ENCODE measurements around the gene SERPIND1.

Gene SERPIND1

DNA sequence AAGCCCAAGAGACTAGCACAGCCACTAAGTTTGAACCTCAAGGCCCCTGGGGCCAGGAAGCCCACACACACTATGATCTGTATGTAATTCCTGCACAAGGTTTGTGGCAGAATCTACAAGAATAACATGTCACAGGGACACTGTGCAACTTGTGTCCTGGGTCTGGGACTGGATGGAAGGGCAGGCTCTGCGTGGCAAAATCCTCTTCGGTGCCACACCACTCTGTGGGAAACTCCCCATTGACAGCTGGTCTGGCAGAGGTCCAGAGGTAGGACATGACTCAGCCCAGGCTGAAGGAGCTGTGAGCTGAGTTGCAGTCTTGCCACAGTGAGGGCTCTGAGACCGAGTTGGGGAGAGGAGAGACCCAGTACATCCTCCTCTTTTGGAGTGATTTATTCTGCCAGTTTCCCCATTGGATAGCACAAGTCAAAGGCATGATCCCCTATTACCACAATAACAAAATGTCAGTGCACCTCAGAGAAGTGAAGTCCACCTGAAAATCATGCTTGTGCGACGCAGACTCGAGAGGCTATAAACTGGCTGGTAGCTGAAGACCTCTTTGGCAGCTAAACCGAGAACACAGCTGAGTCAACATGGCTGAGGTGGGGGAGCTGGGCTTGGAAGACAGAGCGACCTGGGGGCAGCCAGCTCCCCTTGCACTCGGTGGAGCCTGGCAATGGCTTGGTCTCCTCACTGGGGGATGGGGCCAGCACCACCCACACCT is 23.3 kb upstream of the SERPIND1 start:
- H3K9ac ChIP-seq (ENCODE audit: low read length), result no peak overlapping the region
- H3K36me3 ChIP-seq (ENCODE audit: control insufficient read depth, insufficient read depth, low read length), result peaks cover 4% of the 10 kb centered on the region

DNA sequence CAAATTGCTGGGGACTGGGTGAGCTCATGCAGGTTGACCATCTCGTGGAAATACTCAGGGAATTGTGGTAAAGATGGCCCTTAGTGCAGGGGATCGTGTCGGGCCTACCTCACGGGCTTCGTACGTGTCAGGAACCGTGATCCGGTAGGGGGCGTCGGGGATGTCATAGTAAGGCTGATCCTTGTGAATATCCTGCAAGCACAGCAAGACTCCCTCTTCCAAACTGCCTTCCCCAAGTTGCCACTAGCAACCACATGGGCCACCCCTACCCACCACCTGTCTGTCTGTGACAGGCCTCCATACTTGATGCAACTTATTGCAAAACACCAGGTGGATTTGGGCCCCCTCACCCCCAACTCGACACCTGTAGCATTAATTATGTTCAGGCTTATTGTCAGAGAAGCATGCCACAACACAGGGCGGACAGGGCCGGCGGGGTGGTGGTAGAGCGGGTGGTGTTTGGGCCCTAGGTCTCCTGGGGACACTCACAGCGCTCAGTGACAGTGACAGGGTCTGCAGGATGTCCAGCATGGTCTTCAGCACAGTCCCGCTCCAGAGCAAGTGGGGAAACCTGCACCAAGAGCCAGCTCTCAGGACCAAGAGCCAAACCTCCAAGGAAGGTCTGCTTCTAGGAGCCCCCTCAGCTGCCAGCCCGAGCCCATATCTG is 22.6 kb upstream of the SERPIND1 start:
- Histone ChIP-seq H3K27me3 (ENCODE audit: control insufficient read depth, insufficient read depth, low read length) (no peaks in the 10 kb centered on the region), H3K9ac (ENCODE audit: low read length) (no peak overlapping the region), H3K9me3 (ENCODE audit: control insufficient read depth, low read length) (no peaks in the 10 kb centered on the region), H3K36me3 (ENCODE audit: control insufficient read depth, insufficient read depth, low read length) (peaks cover 4% of the 10 kb centered on the region), H3K4me1 (ENCODE audit: control insufficient read depth, insufficient read depth, low read length) (peaks cover 6% of the 10 kb centered on the region), H3K4me3 (ENCODE audit: low read length) (no peak overlapping the region)

More for the DNA sequence above, 23.3 kb upstream of the SERPIND1 start:
- no peaks in the 10 kb centered on the region for H3K9me3 ChIP-seq (ENCODE audit: control insufficient read depth, low read length)
- no peaks in the 10 kb centered on the region for H3K27me3 ChIP-seq (ENCODE audit: control insufficient read depth, insufficient read depth, low read length)
- peaks cover 6% of the 10 kb centered on the region for H3K4me1 ChIP-seq (ENCODE audit: control insufficient read depth, insufficient read depth, low read length)
- no peak overlapping the region for H3K4me3 ChIP-seq (ENCODE audit: low read length)

- peaks cover 6% of the 10 kb centered on the region for H3K4me1 ChIP-seq (ENCODE audit: control insufficient read depth, insufficient read depth, low read length)
- no peak overlapping the region for H3K4me3 ChIP-seq (ENCODE audit: low read length)
- peaks cover 4% of the 10 kb centered on the region for H3K36me3 ChIP-seq (ENCODE audit: control insufficient read depth, insufficient read depth, low read length)
- H3K27me3 ChIP-seq (ENCODE audit: control insufficient read depth, insufficient read depth, low read length), result no peaks in the 10 kb centered on the region
- H3K9ac ChIP-seq (ENCODE audit: low read length), result no peak overlapping the region
- H3K9me3 ChIP-seq (ENCODE audit: control insufficient read depth, low read length), result no peaks in the 10 kb centered on the region
Observed at GRCh38 chr22:20752104-20752741, 21.7 kb upstream of the SERPIND1 start.

GRCh38 chr22:20752873-20753272 is 21.0 kb upstream of the SERPIND1 start:
- no peaks in the 10 kb centered on the region for H3K27me3 ChIP-seq (ENCODE audit: control insufficient read depth, insufficient read depth, low read length)
- H3K9ac ChIP-seq (ENCODE audit: low read length), result no peak overlapping the region
- H3K36me3 ChIP-seq (ENCODE audit: control insufficient read depth, insufficient read depth, low read length), result peaks cover 4% of the 10 kb centered on the region
- H3K9me3 ChIP-seq (ENCODE audit: control insufficient read depth, low read length), result no peaks in the 10 kb centered on the region
- no peak overlapping the region for H3K4me3 ChIP-seq (ENCODE audit: low read length)
- H3K4me1 ChIP-seq (ENCODE audit: control insufficient read depth, insufficient read depth, low read length), result peaks cover 6% of the 10 kb centered on the region

- Histone ChIP-seq H3K9me3 (ENCODE audit: control insufficient read depth, low read length) (no peaks in the 10 kb centered on the region), H3K27me3 (ENCODE audit: control insufficient read depth, insufficient read depth, low read length) (no peaks in the 10 kb centered on the region), H3K9ac (ENCODE audit: low read length) (no peak overlapping the region), H3K4me1 (ENCODE audit: control insufficient read depth, insufficient read depth, low read length) (no peaks in the 10 kb centered on the region), H3K4me3 (ENCODE audit: low read length) (no peak overlapping the region), H3K36me3 (ENCODE audit: control insufficient read depth, insufficient read depth, low read length) (peaks cover 9% of the 10 kb centered on the region)
Observed at GRCh38 chr22:20756846-20757245, 17.1 kb upstream of the SERPIND1 start.

- no peaks in the 10 kb centered on the region for H3K4me1 ChIP-seq (ENCODE audit: control insufficient read depth, insufficient read depth, low read length)
Observed at GRCh38 chr22:20758688-20759087, 15.2 kb upstream of the SERPIND1 start.

GRCh38 chr22:20760084-20760483 is 13.8 kb upstream of the SERPIND1 start:
- no peaks in the 10 kb centered on the region for H3K4me1 ChIP-seq (ENCODE audit: control insufficient read depth, insufficient read depth, low read length)
- H3K27me3 ChIP-seq (ENCODE audit: control insufficient read depth, insufficient read depth, low read length), result no peaks in the 10 kb centered on the region
- no peak overlapping the region for H3K4me3 ChIP-seq (ENCODE audit: low read length)
- no peak overlapping the region for H3K9ac ChIP-seq (ENCODE audit: low read length)
- no peaks in the 10 kb centered on the region for H3K9me3 ChIP-seq (ENCODE audit: control insufficient read depth, low read length)
- H3K36me3 ChIP-seq (ENCODE audit: control insufficient read depth, insufficient read depth, low read length), result peaks cover 10% of the 10 kb centered on the region

More at GRCh38 chr22:20758688-20759087, 15.2 kb upstream of the SERPIND1 start:
- no peaks in the 10 kb centered on the region for H3K9me3 ChIP-seq (ENCODE audit: control insufficient read depth, low read length)
- no peak overlapping the region for H3K4me3 ChIP-seq (ENCODE audit: low read length)
- H3K27me3 ChIP-seq (ENCODE audit: control insufficient read depth, insufficient read depth, low read length), result no peaks in the 10 kb centered on the region
- H3K36me3 ChIP-seq (ENCODE audit: control insufficient read depth, insufficient read depth, low read length), result peaks cover 5% of the 10 kb centered on the region
- H3K9ac ChIP-seq (ENCODE audit: low read length), result no peak overlapping the region

DNA sequence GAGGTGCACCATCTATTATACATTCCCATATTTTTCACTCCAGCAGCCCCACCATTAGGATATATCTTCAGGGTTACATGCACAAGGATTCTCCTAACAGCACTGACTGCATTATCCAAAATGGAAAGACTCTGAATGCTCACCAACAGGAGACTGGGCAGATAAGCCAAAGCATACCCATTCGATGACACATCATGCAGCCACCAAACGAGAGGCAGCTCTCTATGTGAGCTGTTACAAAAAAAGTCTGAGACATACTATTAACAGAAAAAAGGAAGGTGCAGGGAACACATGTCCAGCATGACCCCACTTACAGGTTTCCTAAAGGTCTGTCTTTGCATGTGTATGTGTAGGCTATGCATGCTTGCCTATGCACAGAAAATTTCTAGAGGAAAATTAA is 12.4 kb upstream of the SERPIND1 start:
- Histone ChIP-seq H3K4me1 (ENCODE audit: control insufficient read depth, insufficient read depth, low read length) (no peaks in the 10 kb centered on the region), H3K27me3 (ENCODE audit: control insufficient read depth, insufficient read depth, low read length) (no peaks in the 10 kb centered on the region), H3K4me3 (ENCODE audit: low read length) (no peak overlapping the region), H3K36me3 (ENCODE audit: control insufficient read depth, insufficient read depth, low read length) (peaks cover 10% of the 10 kb centered on the region), H3K9me3 (ENCODE audit: control insufficient read depth, low read length) (no peaks in the 10 kb centered on the region), H3K9ac (ENCODE audit: low read length) (no peak overlapping the region)

DNA sequence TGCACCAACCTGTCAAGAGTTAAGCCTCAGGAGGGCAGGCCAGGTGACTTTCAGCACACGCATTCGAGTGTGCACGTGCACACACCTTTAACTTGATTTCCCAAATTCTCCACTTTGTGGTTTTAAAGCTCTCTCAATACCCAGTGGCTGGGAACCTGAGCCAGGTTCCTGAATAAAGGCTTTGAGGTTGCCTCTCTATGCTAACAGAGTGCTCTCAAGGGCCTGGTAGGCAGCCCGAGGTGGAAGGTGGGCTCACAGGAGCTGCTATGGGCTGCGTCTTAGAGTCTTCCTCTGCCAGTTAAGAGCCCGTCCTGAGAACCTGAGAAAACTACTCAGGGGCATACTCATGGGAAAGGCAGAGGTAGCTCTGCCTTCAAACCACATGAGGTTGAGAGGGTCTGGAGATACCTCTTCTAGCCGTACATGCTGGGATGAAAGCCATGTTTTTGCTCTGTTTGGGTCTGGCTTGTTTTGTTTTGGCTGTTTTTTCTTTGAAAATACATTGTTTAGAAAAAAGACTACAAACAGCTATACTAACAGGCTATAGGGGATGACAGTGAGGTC is 11.6 kb upstream of the SERPIND1 start:
- H3K4me3 ChIP-seq (ENCODE audit: low read length), result no peak overlapping the region
- peaks cover 10% of the 10 kb centered on the region for H3K36me3 ChIP-seq (ENCODE audit: control insufficient read depth, insufficient read depth, low read length)
- no peaks in the 10 kb centered on the region for H3K4me1 ChIP-seq (ENCODE audit: control insufficient read depth, insufficient read depth, low read length)
- no peaks in the 10 kb centered on the region for H3K9me3 ChIP-seq (ENCODE audit: control insufficient read depth, low read length)
- no peak overlapping the region for H3K9ac ChIP-seq (ENCODE audit: low read length)
- no peaks in the 10 kb centered on the region for H3K27me3 ChIP-seq (ENCODE audit: control insufficient read depth, insufficient read depth, low read length)

- Histone ChIP-seq H3K36me3 (ENCODE audit: control insufficient read depth, insufficient read depth, low read length) (peaks cover 10% of the 10 kb centered on the region), H3K9me3 (ENCODE audit: control insufficient read depth, low read length) (no peaks in the 10 kb centered on the region), H3K27me3 (ENCODE audit: control insufficient read depth, insufficient read depth, low read length) (no peaks in the 10 kb centered on the region), H3K9ac (ENCODE audit: low read length) (no peak overlapping the region), H3K4me3 (ENCODE audit: low read length) (no peak overlapping the region), H3K4me1 (ENCODE audit: control insufficient read depth, insufficient read depth, low read length) (no peaks in the 10 kb centered on the region)
Observed at GRCh38 chr22:20763630-20764470, 10.1 kb upstream of the SERPIND1 start.

GRCh38 chr22:20764471-20764720 is 9.5 kb upstream of the SERPIND1 start:
- Histone ChIP-seq H3K4me1 (ENCODE audit: control insufficient read depth, insufficient read depth, low read length) (no peaks in the 10 kb centered on the region), H3K36me3 (ENCODE audit: control insufficient read depth, insufficient read depth, low read length) (peaks cover 10% of the 10 kb centered on the region), H3K9ac (ENCODE audit: low read length) (no peak overlapping the region)

More at GRCh38 chr22:20764471-20764720, 9.5 kb upstream of the SERPIND1 start:
- H3K4me3 ChIP-seq (ENCODE audit: low read length), result no peak overlapping the region
- H3K9me3 ChIP-seq (ENCODE audit: control insufficient read depth, low read length), result no peaks in the 10 kb centered on the region
- no peaks in the 10 kb centered on the region for H3K27me3 ChIP-seq (ENCODE audit: control insufficient read depth, insufficient read depth, low read length)
